Jurkat, Clone E6-1 (cell line): ENCODE measurements around the gene TBCD.
"Not testable (repeated sequence)": the region's sequence is repeated elsewhere in the genome, so short reads cannot be mapped to it uniquely, and the experiment has no call there.

Source experiments
- DNase-seq: peaks from one replicate; pipeline ENCODE4 v3.0.0-alpha.2; 2011; ENCODE audit warnings: low read depth, low spot score
- H3K4me3 ChIP-seq: 2 replicates; pipeline ENCODE4 v1.5.1; 2011; ENCODE audit warnings: mild to moderate bottlenecking, low read length, control low read depth, moderate library complexity

TBCD gene

GRCh38 chr17:82723169-82723807, 28.6 kb upstream of the TBCD start:
- H3K4me3 ChIP-seq: no peak overlapping the region
- DNase-seq: no peak

GRCh38 chr17:82726427-82726826, 25.4 kb upstream of the TBCD start:
- no peak for DNase-seq
- no peak overlapping the region for H3K4me3 ChIP-seq

GRCh38 chr17:82729479-82730260, 22.2 kb upstream of the TBCD start:
- no peak overlapping the region for H3K4me3 ChIP-seq
- DNase-seq: no peak

GRCh38 chr17:82732118-82732743, 19.6 kb upstream of the TBCD start:
- H3K4me3 ChIP-seq: no peak overlapping the region
- no peak for DNase-seq

GRCh38 chr17:82734987-82735866, 16.6 kb upstream of the TBCD start, which contains the start of gene FN3K:
TSS of gene FN3K (plus strand) at chr17:82735615. CDS start at chr17:82735637, 22 bp downstream.
- H3K4me3 ChIP-seq: no peak within 1 kb of the TSS
- DNase-seq: no peak

- no peak for DNase-seq
- H3K4me3 ChIP-seq: no peak overlapping the region
Observed at GRCh38 chr17:82736511-82737185, 15.2 kb upstream of the TBCD start.

- DNase-seq: no peak
Observed at GRCh38 chr17:82737967-82738877, 13.6 kb upstream of the TBCD start.

GRCh38 chr17:82740906-82741759, 10.7 kb upstream of the TBCD start:
- DNase-seq: no peak
- no peak overlapping the region for H3K4me3 ChIP-seq

More at GRCh38 chr17:82737967-82738877, 13.6 kb upstream of the TBCD start:
- H3K4me3 ChIP-seq: no peak overlapping the region

- DNase-seq: no peak
- H3K4me3 ChIP-seq: no peak overlapping the region
Observed at GRCh38 chr17:82743344-82744219, 8.3 kb upstream of the TBCD start.

- not testable (repeated sequence) for H3K4me3 ChIP-seq, DNase-seq
Observed at GRCh38 chr17:82744736-82745135, 7.1 kb upstream of the TBCD start.

GRCh38 chr17:82745524-82745923, 6.3 kb upstream of the TBCD start:
- DNase-seq: no peak
- H3K4me3 ChIP-seq: no peak overlapping the region

GRCh38 chr17:82748756-82749155, 3.1 kb upstream of the TBCD start:
- H3K4me3 ChIP-seq: no peak overlapping the region
- no peak for DNase-seq

GRCh38 chr17:82750241-82750908, 1.5 kb upstream of the TBCD start:
- no peak overlapping the region for H3K4me3 ChIP-seq

GRCh38 chr17:82751171-82751570, 694 bp upstream of the TBCD start:
- DNase-seq: no peak
- no peak overlapping the region for H3K4me3 ChIP-seq

More at GRCh38 chr17:82750241-82750908, 1.5 kb upstream of the TBCD start:
- no peak for DNase-seq

- H3K4me3 ChIP-seq: peak overlapping the region; percentile 84
- DNase-seq: no peak
Observed at GRCh38 chr17:82752371-82753200, 721 bp downstream of the TBCD start.
